Erythroblast (primary cell): ENCODE measurements around the gene DOCK2.

ENCODE experiments used
- GATA1 ChIP-seq: IDR thresholded peaks from 2 replicates; pipeline ENCODE4 v1.6.1; 2011; ENCODE audit warnings: low read depth, mild to moderate bottlenecking, control low read depth, low read length, moderate library complexity
- POLR2A ChIP-seq: IDR thresholded peaks from 2 replicates; pipeline ENCODE4 v1.6.1; 2011; ENCODE audit warnings: mild to moderate bottlenecking, low read length

DNA sequence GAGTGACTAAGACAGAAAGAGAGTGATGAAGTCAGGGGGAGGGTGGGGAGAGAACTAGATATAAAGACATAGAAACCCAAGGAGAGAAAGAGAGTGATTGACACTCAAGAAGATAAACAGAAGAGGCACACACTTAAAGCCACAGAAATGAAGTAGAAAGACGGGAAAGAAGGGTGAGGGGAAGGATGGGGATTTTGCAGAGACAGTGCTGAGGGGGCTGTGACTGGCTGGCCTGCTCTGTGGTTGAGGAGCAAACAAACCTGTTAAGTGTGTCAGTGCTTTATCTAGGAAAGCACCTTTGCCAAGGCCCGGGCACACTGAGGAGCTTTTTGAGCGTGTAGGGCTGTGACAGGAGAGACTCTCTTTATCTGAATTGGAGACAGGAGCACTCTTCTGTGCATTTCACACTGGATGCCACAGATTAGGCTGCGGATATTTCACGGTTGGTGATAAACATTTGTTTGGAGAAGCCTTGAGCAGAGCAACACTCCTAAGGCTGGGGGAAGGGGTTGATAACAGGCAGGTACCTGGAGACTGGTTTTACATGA is 109.1 kb downstream of the DOCK2 start:
- TF ChIP-seq POLR2A (no peak), GATA1 (no peak)
